Fibroblast of the aortic adventitia (primary cell): ENCODE results near the gene ZBTB2. TPM values are rescaled to one million over a fixed set of nuclear protein-coding genes. Genes with fewer than 3 reads are reported as not detected.
"Not testable (repeated sequence)": the region's sequence is repeated elsewhere in the genome, so short reads cannot be mapped to it uniquely, and the experiment has no call there.

Experiments
- DNase-seq: peaks from one replicate; pipeline ENCODE4 v3.0.0-alpha.2; 2010; ENCODE audit warnings: low read depth
- H3K4me3 ChIP-seq: 2 replicates; pipeline ENCODE4 v1.5.1; 2011; ENCODE audit warnings: low read depth, mild to moderate bottlenecking, control low read depth, low read length, moderate library complexity
- CTCF ChIP-seq: IDR thresholded peaks from 2 replicates; pipeline ENCODE4 v1.5.1; 2011; ENCODE audit warnings: mild to moderate bottlenecking, low read length, control low read depth, inconsistent platforms; ENCODE audit not compliant: insufficient read depth
- small RNA-seq: library from RNA; depleted of rRNA; stranded (forward); fragments of <200 nt; gene quantifications from one replicate; pipeline ENCODE3, GENCODE V24; 2012
- total RNA-seq: library from RNA; depleted of rRNA; stranded (reverse); fragments of >200 nt; gene quantifications from 2 replicates; pipeline ENCODE4 v1.2.3, GENCODE V29; 2012; ENCODE audit warnings: low replicate concordance

ZBTB2 gene
- total RNA-seq, 1 donor, result 14.0 TPM

GRCh38 chr6:151317995-151318365 is 73.4 kb downstream of the ZBTB2 start:
- no peak for TF ChIP-seq CTCF
- H3K4me3 ChIP-seq, result no peak overlapping the region
- DNase-seq, result no peak

GRCh38 chr6:151317103-151317994 is 74.0 kb downstream of the ZBTB2 start:
- DNase-seq, result peak; percentile 75
- no peak for TF ChIP-seq CTCF
- no peak overlapping the region for H3K4me3 ChIP-seq

GRCh38 chr6:151315661-151316060 is 75.7 kb downstream of the ZBTB2 start:
- not testable (repeated sequence) for DNase-seq, H3K4me3 ChIP-seq

Small RNAs within 50 kb of the gene (small RNA-seq; reads per million reads assigned to genes)
- not detected for gene RF00019

Other genes starting within 250 kb of the ZBTB2 start
- 196 and 349 TPM in 2 replicates for gene AKAP12, start 151.6 kb downstream of the ZBTB2 start, total RNA-seq
- 36.4 and 51.3 TPM in 2 replicates for gene RMND1, start 60.6 kb upstream of the ZBTB2 start, total RNA-seq
- gene CCDC170, start 102.5 kb upstream of the ZBTB2 start, total RNA-seq, result 0.09 and 0.82 TPM in 2 replicates